Naive thymus-derived CD4-positive, alpha-beta T cell (primary cell): Measurements from ENCODE around the gene CCDC9B. TPM values are rescaled to one million over a fixed set of nuclear protein-coding genes. Genes with fewer than 3 reads are reported as not detected.

Source experiments
- ATAC-seq: fragments of 150-1000 bp; cut with Tn5 transposase; 2 replicates; pipeline ENCODE4 v1.10.0; 2021; ENCODE audit warnings: mild to moderate bottlenecking, moderate library complexity
- CTCF ChIA-PET: fragments of 350-600 bp; sonication (Branson Sonifier 250); formaldehyde crosslinking; loops from one replicate; lab custom pipeline; 2021; ENCODE audit warnings: antibody characterized with exemption; lab: Charles Lee
- POLR2A ChIA-PET: fragments of 350-600 bp; sonication (Branson Sonifier 250); formaldehyde crosslinking; loops from one replicate; lab custom pipeline; 2021; ENCODE audit warnings: antibody characterized with exemption, inconsistent platforms; lab: Charles Lee
- DNase-seq, 9 donors: peaks; one replicate each; pipeline versions ENCODE4 v3.0.0 to v3.0.0-alpha.2; 2020 to 2022; ENCODE audit warnings: mixed read lengths in 1 of 9
- H3K27ac ChIP-seq: one replicate; pipeline ENCODE4 v1.7.0; 2013; ENCODE audit warnings: mild to moderate bottlenecking, low read depth, low read length, moderate library complexity
- H3K27me3 ChIP-seq, 2 donors: one replicate each; pipeline ENCODE4 v1.7.0; 2013; ENCODE audit warnings: low read length in 2 of 2, mild to moderate bottlenecking in 2 of 2, moderate library complexity in 2 of 2; ENCODE audit not compliant: control insufficient read depth in 2 of 2, insufficient read depth in 2 of 2
- H3K36me3 ChIP-seq, 3 experiments: 1 replicate in 2 of 3; 2 replicates in 1 of 3; pipeline ENCODE4 v1.7.0; 2013; ENCODE audit warnings: low read length in 3 of 3, mild to moderate bottlenecking in 3 of 3, moderate library complexity in 1 of 3; ENCODE audit not compliant: insufficient read depth in 3 of 3, control insufficient read depth in 2 of 3
- H3K4me1 ChIP-seq, 2 donors: one replicate each; pipeline ENCODE4 v1.7.0; 2013; ENCODE audit warnings: low read length in 2 of 2, mild to moderate bottlenecking in 2 of 2, moderate library complexity in 1 of 2; ENCODE audit not compliant: control insufficient read depth in 2 of 2, insufficient read depth in 2 of 2
- H3K4me3 ChIP-seq: 2 replicates; pipeline ENCODE4 v1.7.0; 2013; ENCODE audit warnings: mild to moderate bottlenecking, low read length
- H3K9me3 ChIP-seq, 3 experiments: 1 replicate in 2 of 3; 2 replicates in 1 of 3; pipeline ENCODE4 v1.7.0; 2013; ENCODE audit warnings: low read length in 3 of 3; ENCODE audit not compliant: control insufficient read depth in 2 of 3
- H3K27ac Mint-ChIP-seq, 9 donors: one replicate each; pipeline ENCODE4 v1.8.0; 2020 to 2022; ENCODE audit warnings: mixed read lengths in 9 of 9, mild to moderate bottlenecking in 8 of 9, moderate library complexity in 5 of 9, inconsistent platforms in 2 of 9
- H3K27me3 Mint-ChIP-seq, 5 donors: one replicate each; pipeline ENCODE4 v1.8.0; 2021 to 2022; ENCODE audit warnings: mixed read lengths in 5 of 5, mild to moderate bottlenecking in 1 of 5
- H3K36me3 Mint-ChIP-seq, 5 donors: one replicate each; pipeline ENCODE4 v1.8.0; 2020 to 2022; ENCODE audit warnings: mixed read lengths in 5 of 5, mild to moderate bottlenecking in 3 of 5, inconsistent platforms in 1 of 5
- H3K4me1 Mint-ChIP-seq, 7 donors: one replicate each; pipeline ENCODE4 v1.8.0; 2020 to 2022; ENCODE audit warnings: mixed read lengths in 7 of 7, mild to moderate bottlenecking in 3 of 7, inconsistent platforms in 1 of 7
- H3K4me3 Mint-ChIP-seq, 10 donors: one replicate each; pipeline ENCODE4 v1.8.0; 2020 to 2022; ENCODE audit warnings: mild to moderate bottlenecking in 10 of 10, mixed read lengths in 10 of 10, moderate library complexity in 6 of 10, inconsistent platforms in 2 of 10
- H3K9me3 Mint-ChIP-seq, 11 donors: one replicate each; pipeline ENCODE4 v1.8.0; 2020 to 2022; ENCODE audit warnings: mixed read lengths in 11 of 11, mild to moderate bottlenecking in 4 of 11, inconsistent platforms in 1 of 11, moderate library complexity in 1 of 11
- intact Hi-C, 2 donors: fragments of 100-400 bp; cut with micrococcal nuclease; formaldehyde crosslinking; loops; one replicate each; pipeline ENCODE4 v1.15.1; 2023
- polyA plus RNA-seq, 2 donors: library from polyadenylated mRNA; unstranded; fragments of 300-500 nt; fragmentation: Illumina TruSeq; gene quantifications; one replicate each; pipeline ENCODE4 v1.2.3, GENCODE V29; 2021
- total RNA-seq, 6 experiments: library from RNA in 5 of 6; stranded (reverse) in 5 of 6; gene quantifications; 1 replicate in 5 of 6; 2 replicates in 1 of 6; pipeline ENCODE4 v1.2.3 and lab custom pipeline; 2021 to 2026

Gene CCDC9B
- total and polyA plus RNA-seq, 7 experiments from 2014 or later, result 0.07 to 2.7 (median 1.4) TPM

DNA sequence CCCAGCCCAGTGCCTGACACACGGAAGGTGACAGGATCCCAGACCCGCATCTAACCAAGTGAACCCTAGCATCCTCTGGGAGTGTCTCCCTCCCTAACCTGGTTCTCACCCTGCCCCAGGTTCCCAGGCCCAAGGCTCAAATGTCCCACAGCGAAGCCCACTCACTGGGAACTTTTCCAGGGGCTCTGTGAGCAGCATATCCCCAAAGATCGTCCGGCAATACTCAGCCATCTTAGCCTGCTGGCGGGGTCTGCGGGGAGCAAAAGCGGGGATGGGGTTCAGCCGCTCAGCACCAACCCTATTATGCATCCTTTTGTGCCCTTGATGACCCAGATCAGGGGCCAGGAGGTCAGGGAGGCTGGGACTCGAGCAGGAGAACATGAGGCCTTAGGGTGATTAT is 43.4 kb downstream of the CCDC9B start:
- Histone ChIP-seq H3K4me3 (no peak overlapping the region), H3K9me3 (peaks cover 0 to 5% (median 0%) of the 10 kb centered on the region in 3 experiments), H3K27me3 (no peaks in the 10 kb centered on the region), H3K27ac (no peak overlapping the region), H3K36me3 (peaks cover 18 to 95% (median 36%) of the 10 kb centered on the region in 3 experiments), H3K4me1 (no peaks in the 10 kb centered on the region)
- no peak overlapping the region for H3K4me3 Mint-ChIP-seq
- H3K27ac Mint-ChIP-seq, result peak overlapping the region in 1 of 9 donors; percentile 37
- CTCF ChIA-PET, result interaction anchor here (0.9 to 1.5 kb wide), 2 partner anchors 14 to 18 kb away, joined by 3 to 11 read pairs; no protein-coding TSS in a partner anchor
- H3K4me1 Mint-ChIP-seq, result peaks cover 0 to 6% (median 0%) of the 10 kb centered on the region in 7 donors
- H3K9me3 Mint-ChIP-seq, result peaks cover 0 to 14% (median 1%) of the 10 kb centered on the region in 11 donors
- H3K27me3 Mint-ChIP-seq, result no peaks in the 10 kb centered on the region
- DNase-seq (no peak), ATAC-seq (no peak)
- intact Hi-C loops, result no loop called here
- peaks cover 0 to 59% (median 28%) of the 10 kb centered on the region in 5 donors for H3K36me3 Mint-ChIP-seq
- POLR2A ChIA-PET, result no interaction called here

DNA sequence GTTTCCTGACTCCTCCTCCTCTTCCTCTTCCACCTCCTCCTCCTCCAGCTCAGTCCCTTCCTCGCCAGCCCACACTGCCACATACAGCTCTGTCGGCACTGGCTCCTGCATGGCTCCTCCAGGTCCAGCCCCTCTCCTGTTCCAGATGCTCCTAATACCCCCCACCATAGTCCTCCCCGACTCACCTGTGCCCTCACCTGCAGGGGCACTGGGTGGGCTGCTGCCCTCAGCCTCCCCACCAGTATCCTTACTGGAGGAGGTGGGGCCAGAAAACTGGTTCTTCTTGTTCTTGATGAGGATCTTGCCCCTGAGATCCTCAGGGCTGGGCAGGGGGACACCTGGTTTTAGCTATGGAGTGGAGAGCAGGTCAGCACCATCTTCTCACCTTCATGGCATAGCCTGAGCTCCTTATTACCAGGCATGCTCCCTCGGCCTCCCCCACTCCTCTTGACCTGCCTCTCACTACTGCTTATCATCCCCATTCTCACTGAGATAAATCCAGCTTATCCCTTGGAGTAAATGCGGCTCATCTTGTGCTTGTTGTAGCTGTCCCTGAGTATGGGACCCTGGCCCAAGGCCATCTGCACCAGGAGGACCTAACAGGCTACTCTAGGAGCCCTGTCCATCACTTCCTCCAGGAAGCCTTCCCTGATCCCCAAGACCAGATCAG is 44.0 kb downstream of the CCDC9B start:
- H3K4me3 Mint-ChIP-seq, result no peak overlapping the region
- H3K36me3 ChIP-seq, result peaks cover 18 to 95% (median 33%) of the 10 kb centered on the region in 3 experiments
- intact Hi-C loops, result no loop called here
- no peaks in the 10 kb centered on the region for H3K27me3 Mint-ChIP-seq
- no peak overlapping the region for H3K4me3 ChIP-seq
- DNase-seq (no peak), ATAC-seq (no peak)
- H3K4me1 Mint-ChIP-seq, result peaks cover 0 to 6% (median 0%) of the 10 kb centered on the region in 7 donors
- ChIA-PET POLR2A (interaction anchor here (1.0 kb wide), 1 partner anchor 9 kb away, joined by 3 read pairs; no protein-coding TSS in a partner anchor), CTCF (interaction anchor here (0.9 kb wide), 1 partner anchor 14 kb away, joined by 3 read pairs; no protein-coding TSS in a partner anchor)
- H3K36me3 Mint-ChIP-seq, result peaks cover 0 to 53% (median 25%) of the 10 kb centered on the region in 5 donors
- H3K27ac ChIP-seq, result no peak overlapping the region
- H3K27me3 ChIP-seq, result no peaks in the 10 kb centered on the region
- H3K27ac Mint-ChIP-seq, result peak overlapping the region in 2 of 9 donors; percentile 32 to 34
- H3K9me3 ChIP-seq, result peaks cover 0 to 5% (median 0%) of the 10 kb centered on the region in 3 experiments
- no peaks in the 10 kb centered on the region for H3K4me1 ChIP-seq
- peaks cover 0 to 14% (median 1%) of the 10 kb centered on the region in 11 donors for H3K9me3 Mint-ChIP-seq

DNA sequence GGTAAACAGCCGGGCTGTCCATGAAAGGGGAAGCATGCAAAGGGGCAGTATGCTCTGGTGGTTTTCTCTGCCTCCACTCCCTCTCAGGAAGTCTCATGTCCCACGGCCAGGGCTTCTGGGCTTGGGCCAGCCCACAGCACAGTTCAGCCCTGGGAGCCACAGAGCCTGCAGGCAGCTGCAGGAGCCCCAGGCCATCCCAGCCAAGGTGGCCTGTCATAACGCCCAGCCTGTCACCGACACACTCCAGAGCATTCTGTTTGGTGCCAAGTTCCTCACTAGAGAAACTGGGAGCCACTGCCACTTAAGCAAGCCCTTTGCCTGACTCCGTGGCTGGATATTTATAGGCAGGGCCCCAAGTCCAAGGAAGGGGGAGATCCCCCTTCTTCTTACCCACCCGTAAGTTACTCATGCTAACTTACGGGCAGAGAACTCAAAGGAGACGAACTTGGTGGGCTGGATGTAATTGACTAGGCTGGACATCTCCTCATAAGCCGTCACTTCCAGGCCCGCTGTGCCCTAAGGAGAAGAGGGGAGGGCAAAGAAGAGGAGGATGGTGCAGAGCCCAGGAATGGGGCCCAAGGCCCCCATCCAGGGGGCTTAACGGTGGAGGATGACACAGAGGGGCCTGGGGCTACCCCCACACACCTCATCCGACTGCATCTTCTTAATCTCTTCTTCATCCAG is 44.7 kb downstream of the CCDC9B start:
- Histone ChIP-seq H3K36me3 (peaks cover 18 to 94% (median 28%) of the 10 kb centered on the region in 3 experiments), H3K4me1 (no peaks in the 10 kb centered on the region)

DNA sequence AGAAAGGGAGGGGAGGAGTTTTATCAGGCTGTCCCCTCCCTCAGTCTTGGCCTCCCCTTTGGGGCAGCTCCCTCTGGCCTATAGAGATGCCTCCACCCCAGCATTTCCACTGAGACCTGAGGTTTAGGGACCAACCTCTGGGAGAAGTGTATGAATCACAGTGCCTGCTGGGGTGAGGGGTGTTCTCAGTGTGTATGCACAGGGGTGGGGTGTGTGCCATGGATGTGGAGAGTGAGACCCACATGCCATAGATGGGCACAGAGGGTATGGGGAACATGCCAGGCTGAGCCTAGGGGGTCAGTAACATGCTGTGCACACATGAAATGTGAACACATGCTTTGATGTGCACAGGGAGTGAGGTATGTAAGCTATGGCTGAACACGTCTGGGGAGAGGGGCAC is 45.4 kb downstream of the CCDC9B start:
- peaks cover 0 to 6% (median 0%) of the 10 kb centered on the region in 7 donors for H3K4me1 Mint-ChIP-seq
- H3K9me3 Mint-ChIP-seq, result peaks cover 0 to 9% (median 0%) of the 10 kb centered on the region in 11 donors
- peaks cover 0 to 39% (median 13%) of the 10 kb centered on the region in 5 donors for H3K36me3 Mint-ChIP-seq
- ATAC-seq, result no peak
- Histone ChIP-seq H3K27ac (no peak overlapping the region), H3K27me3 (no peaks in the 10 kb centered on the region), H3K4me1 (no peaks in the 10 kb centered on the region), H3K36me3 (peaks cover 18 to 90% (median 21%) of the 10 kb centered on the region in 3 experiments), H3K9me3 (no peaks in the 10 kb centered on the region), H3K4me3 (no peak overlapping the region)
- H3K27ac Mint-ChIP-seq, result no peak overlapping the region
- no peak overlapping the region for H3K4me3 Mint-ChIP-seq
- ChIA-PET POLR2A (no interaction called here), CTCF (no interaction called here)
- intact Hi-C loops, result no loop called here
- no peaks in the 10 kb centered on the region for H3K27me3 Mint-ChIP-seq
- no peak for DNase-seq

More for the DNA sequence above, 44.7 kb downstream of the CCDC9B start:
- Mint-ChIP-seq H3K36me3 (peaks cover 0 to 46% (median 20%) of the 10 kb centered on the region in 5 donors), H3K4me3 (no peak overlapping the region), H3K27ac (peak overlapping the region in 1 of 9 donors; percentile 32), H3K9me3 (peaks cover 0 to 14% (median 1%) of the 10 kb centered on the region in 11 donors), H3K27me3 (no peaks in the 10 kb centered on the region), H3K4me1 (peaks cover 0 to 6% (median 0%) of the 10 kb centered on the region in 7 donors)
- H3K27me3 ChIP-seq, result no peaks in the 10 kb centered on the region
- intact Hi-C loops, result no loop called here
- ChIA-PET CTCF (no interaction called here), POLR2A (interaction anchor here (1.0 kb wide), 1 partner anchor 9 kb away, joined by 3 read pairs; no protein-coding TSS in a partner anchor)
- H3K27ac ChIP-seq, result no peak overlapping the region
- DNase-seq (no peak), ATAC-seq (no peak)
- peaks cover 0 to 5% (median 0%) of the 10 kb centered on the region in 3 experiments for H3K9me3 ChIP-seq
- no peak overlapping the region for H3K4me3 ChIP-seq

DNA sequence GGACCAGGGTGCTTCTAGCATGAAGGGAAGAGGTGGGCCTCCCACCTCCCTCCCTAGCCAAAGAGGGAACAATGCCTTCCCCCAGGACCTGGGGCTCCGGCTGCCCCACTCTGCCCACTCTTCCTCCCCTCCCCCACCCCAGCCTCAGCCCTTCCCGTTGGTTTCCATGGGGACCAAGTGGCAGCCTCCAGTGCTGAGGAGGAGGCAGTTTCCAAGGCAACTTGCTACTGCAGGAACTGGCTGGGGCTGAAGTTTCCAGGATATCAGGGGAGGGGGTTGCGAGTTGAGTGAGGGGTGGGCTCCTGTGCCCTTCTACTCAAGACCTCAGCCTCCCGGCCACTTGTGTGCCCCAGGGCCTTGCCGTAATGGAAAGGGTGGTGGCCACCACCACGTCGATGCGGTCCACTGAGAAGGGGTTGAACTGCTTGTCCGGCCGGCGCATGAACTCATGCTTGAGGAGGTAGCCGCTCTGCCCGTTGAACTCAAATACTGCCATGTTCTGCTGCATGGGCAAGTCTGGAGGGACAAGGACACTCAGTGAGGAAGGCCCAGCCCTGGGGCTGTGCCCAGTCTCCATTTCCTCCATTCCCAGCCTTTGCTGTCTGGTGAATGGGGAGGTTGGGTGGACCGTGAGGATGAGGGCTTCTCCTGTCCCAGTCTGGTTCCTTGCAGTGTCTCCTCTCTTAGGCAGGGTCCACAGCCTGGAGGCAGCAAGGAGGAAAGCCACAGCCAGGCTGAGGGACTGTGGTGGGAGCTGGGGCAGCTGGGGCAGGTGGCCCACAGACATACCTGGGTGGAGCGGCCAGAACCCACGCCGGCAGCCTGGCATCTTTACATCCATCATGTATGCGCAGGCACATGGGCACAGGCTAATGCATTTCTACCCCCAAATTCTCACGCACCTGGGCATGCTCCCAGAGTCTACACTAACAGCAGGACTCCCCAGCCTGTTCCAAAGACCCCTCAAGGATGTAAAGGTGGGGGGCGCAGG is 46.5 kb downstream of the CCDC9B start:
- H3K27ac ChIP-seq, result no peak overlapping the region
- H3K4me3 ChIP-seq, result no peak overlapping the region
- H3K27me3 ChIP-seq, result no peaks in the 10 kb centered on the region
- CTCF ChIA-PET, result interaction anchor here (1.0 to 1.7 kb wide), 2 partner anchors 19 to 44 kb away, joined by 4 to 5 read pairs; no protein-coding TSS in a partner anchor
- Mint-ChIP-seq H3K36me3 (peaks cover 0 to 33% (median 5%) of the 10 kb centered on the region in 5 donors), H3K27ac (no peak overlapping the region), H3K4me1 (peaks cover 0 to 4% (median 0%) of the 10 kb centered on the region in 7 donors), H3K4me3 (no peak overlapping the region), H3K9me3 (peaks cover 0 to 2% (median 0%) of the 10 kb centered on the region in 11 donors), H3K27me3 (no peaks in the 10 kb centered on the region)
- intact Hi-C loops, result no loop called here
- H3K4me1 ChIP-seq, result no peaks in the 10 kb centered on the region
- no peaks in the 10 kb centered on the region for H3K9me3 ChIP-seq
- H3K36me3 ChIP-seq, result peaks cover 7 to 94% (median 20%) of the 10 kb centered on the region in 3 experiments
- ATAC-seq (no peak), DNase-seq (no peak)
- POLR2A ChIA-PET, result no interaction called here
